H7 (cell line): ENCODE measurements around the gene INTS6. TPM values are rescaled to one million over a fixed set of nuclear protein-coding genes. Genes with fewer than 3 reads are reported as not detected.

Experiments
- DNase-seq: peaks from one replicate; pipeline ENCODE4 v3.0.0; 2012
- H3K27me3 ChIP-seq: 2 replicates; pipeline ENCODE4 v1.6.0; 2011; ENCODE audit warnings: mild to moderate bottlenecking, low read length; ENCODE audit not compliant: control insufficient read depth, insufficient read depth
- H3K36me3 ChIP-seq: replicated peaks from 2 replicates; pipeline ENCODE4 v1.5.1; 2011; ENCODE audit warnings: low read length; ENCODE audit not compliant: control insufficient read depth, insufficient read depth
- H3K4me3 ChIP-seq: 2 replicates; pipeline ENCODE4 v1.5.1; 2011; ENCODE audit warnings: low read depth, mild to moderate bottlenecking, control low read depth, low read length, moderate library complexity; ENCODE audit not compliant: insufficient read depth
- total RNA-seq: library from RNA; depleted of rRNA; stranded (reverse); fragments of >200 nt; shearing (Covaris generic); gene quantifications from 2 replicates; pipeline ENCODE4 v1.2.3, GENCODE V29; 2014; rRNA removed

INTS6 gene, protein sequence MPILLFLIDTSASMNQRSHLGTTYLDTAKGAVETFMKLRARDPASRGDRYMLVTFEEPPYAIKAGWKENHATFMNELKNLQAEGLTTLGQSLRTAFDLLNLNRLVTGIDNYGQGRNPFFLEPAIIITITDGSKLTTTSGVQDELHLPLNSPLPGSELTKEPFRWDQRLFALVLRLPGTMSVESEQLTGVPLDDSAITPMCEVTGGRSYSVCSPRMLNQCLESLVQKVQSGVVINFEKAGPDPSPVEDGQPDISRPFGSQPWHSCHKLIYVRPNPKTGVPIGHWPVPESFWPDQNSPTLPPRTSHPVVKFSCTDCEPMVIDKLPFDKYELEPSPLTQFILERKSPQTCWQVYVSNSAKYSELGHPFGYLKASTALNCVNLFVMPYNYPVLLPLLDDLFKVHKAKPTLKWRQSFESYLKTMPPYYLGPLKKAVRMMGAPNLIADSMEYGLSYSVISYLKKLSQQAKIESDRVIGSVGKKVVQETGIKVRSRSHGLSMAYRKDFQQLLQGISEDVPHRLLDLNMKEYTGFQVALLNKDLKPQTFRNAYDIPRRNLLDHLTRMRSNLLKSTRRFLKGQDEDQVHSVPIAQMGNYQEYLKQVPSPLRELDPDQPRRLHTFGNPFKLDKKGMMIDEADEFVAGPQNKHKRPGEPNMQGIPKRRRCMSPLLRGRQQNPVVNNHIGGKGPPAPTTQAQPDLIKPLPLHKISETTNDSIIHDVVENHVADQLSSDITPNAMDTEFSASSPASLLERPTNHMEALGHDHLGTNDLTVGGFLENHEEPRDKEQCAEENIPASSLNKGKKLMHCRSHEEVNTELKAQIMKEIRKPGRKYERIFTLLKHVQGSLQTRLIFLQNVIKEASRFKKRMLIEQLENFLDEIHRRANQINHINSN
- total RNA-seq = 24.9 and 30.4 TPM in 2 replicates

DNA sequence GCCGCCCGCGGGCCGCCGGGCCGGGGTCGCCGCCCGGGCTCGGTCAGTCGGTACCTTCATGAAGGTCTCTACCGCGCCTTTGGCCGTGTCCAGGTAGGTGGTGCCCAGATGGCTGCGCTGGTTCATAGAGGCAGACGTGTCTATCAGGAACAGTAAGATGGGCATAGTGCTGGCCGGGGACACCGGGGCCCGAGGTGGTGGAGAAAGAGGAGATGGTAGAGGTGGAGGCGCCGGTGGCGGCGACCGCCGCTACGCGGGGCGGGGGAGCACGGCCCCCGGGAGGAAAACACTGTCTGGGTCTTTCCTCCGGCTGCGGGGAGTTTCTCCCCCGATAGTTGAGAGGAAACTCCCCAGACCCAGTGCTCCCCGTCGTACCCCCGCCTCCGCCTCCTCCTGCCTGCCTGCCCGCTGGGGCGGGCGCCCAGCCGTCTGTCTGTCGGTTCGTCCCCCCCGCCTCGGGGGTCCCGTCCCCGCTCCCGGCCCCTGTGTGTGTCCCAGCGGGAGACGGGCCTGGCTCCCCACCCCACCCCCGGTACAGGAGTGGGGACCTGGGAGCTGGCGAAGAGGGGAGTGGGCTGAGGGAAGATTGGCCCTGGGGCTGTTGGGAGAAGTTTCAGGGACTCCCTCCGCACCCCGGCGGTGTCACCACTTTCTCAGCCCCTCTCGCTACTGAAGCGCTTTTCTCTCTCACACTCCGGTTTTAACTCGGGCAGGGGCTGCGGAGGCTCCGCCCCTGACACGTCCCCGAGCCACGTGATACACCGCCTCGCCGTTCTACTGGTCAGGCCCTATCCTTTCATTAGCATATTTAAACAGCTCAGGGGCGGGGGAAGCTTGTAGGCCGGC lies at the start of gene INTS6:
Gene INTS6, minus strand, starts transcription at position 676 of the 846 bp plus-strand sequence. Its CDS starts 511 bp downstream, at position 165.
- peaks cover 5% of the 10 kb centered on the region; the same call in 1 of the 2 replicates for H3K36me3 ChIP-seq

DNA sequence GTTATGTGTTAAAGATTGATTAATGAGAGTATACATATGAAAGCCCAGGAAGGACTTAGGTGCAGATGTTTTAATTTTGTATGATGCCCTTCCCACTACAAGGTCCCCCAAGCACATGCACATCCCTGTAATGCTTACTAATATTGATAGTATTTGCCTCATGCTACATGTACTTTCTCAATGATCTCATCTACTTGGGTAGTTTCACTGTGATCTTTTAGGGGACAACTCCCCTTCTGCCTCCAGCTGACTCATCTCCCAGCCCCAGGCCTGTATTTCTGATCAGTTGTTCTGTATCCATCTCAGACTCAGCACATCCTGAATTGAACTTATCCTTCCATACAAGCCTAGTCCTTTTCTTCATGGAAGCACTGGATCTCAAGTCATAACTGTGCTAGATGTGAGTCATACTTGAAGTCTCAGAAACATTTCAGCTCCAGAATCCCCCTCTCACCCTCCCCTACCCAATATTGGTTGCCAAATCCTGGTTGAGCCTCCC lies 49.4 kb upstream of the INTS6 start:
- Histone ChIP-seq H3K36me3 (no peaks in the 10 kb centered on the region), H3K4me3 (no peak overlapping the region), H3K27me3 (no peaks in the 10 kb centered on the region)
- no peak for DNase-seq

More for the DNA sequence above, at the start of gene INTS6:
- H3K4me3 ChIP-seq = peak within 1 kb of the TSS; percentile 97
- DNase-seq = no peak
- no peaks in the 10 kb centered on the region for H3K27me3 ChIP-seq

DNA sequence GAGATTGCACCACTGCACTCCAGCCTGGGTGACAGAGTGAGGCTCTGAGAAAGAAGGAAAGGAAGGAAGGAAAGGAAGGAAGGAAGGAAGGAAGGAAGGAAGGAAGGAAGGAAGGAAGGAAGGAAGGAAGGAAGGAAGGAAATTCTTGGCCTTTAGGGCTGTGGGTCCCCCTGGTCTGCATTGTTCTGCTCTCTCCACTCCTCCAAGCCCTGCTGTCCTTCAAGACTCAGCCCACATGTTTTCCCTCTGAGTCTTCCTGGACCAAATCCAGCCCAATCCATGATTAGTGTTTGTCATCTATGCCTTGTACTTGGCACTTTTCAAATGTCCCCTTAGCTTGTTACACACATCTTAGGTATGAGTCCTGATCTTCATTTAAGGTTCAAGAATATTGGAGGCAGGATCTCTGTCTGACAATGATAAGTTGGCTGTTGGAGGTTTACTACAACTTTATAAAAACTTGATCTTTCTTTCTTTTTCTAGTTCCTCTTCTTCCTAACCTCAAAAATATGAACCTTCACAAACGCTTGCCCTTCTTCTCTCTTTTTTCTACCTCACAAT lies 48.8 kb upstream of the INTS6 start:
- no peak for DNase-seq
- Histone ChIP-seq H3K27me3 (no peaks in the 10 kb centered on the region), H3K4me3 (no peak overlapping the region), H3K36me3 (no peaks in the 10 kb centered on the region)

DNA sequence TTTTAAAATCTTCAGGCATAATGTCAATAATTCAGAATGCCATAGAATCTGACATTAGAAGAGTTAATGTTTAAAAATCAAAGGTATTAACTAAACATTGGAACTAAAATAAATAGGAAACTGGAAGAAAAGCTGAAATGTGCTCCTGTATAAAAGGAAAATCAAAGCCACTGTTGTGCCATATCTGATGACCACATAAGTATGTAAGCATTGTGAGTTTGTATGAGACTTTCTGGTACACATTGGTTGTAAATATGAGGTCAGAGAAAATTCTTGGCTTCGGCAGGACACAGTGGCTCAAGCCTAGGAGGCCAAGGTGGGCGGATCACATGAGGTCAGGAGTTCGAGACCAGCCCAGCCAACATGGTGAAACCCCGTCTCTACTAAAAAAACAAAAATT lies 48.3 kb upstream of the INTS6 start:
- Histone ChIP-seq H3K36me3 (no peaks in the 10 kb centered on the region), H3K27me3 (no peaks in the 10 kb centered on the region)
- no peak for DNase-seq

DNA sequence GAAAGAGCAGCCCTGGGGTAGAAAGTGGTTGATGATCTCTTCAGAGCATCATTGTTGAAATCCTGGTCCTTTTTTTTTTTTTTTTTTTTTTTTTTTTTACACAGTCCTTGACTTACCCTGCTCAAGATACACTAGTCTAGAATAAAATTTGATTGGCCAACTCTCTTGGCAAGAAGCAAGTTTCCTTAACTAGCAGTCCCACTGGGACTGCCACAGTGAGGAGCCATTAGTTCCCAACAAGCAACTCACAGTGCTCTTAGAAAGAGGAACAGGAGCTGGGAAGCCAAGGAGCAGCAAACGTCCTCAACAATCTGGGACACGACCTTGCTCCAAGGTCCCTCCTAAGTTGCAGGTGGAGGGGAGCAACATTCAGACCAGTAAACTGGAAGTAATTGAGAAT lies 47.9 kb upstream of the INTS6 start:
- no peaks in the 10 kb centered on the region for H3K27me3 ChIP-seq
- H3K36me3 ChIP-seq = no peaks in the 10 kb centered on the region
- no peak overlapping the region for H3K4me3 ChIP-seq
- no peak for DNase-seq

More for the DNA sequence above, 48.3 kb upstream of the INTS6 start:
- no peak overlapping the region for H3K4me3 ChIP-seq

DNA sequence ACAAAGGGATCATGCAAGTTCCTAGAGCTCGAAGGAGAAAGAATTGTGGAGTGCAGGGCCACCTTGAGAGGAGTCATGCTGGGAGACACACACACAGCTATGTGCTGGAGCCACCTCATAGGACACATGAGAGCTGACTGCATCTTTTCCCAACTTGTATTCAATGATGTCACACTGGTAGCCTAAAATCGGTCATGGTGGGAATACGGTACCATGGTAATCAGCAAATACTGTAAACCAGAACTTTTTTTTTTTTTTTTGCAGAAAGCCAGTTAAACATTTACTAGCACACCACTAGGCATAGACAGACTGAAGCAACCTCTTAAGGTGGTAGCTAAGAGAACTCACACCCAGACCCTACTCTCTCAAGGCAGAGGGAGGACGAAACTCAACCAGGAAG lies 47.0 kb upstream of the INTS6 start:
- H3K27me3 ChIP-seq = no peaks in the 10 kb centered on the region
- no peak for DNase-seq
- H3K36me3 ChIP-seq = no peaks in the 10 kb centered on the region
- H3K4me3 ChIP-seq = no peak overlapping the region

DNA sequence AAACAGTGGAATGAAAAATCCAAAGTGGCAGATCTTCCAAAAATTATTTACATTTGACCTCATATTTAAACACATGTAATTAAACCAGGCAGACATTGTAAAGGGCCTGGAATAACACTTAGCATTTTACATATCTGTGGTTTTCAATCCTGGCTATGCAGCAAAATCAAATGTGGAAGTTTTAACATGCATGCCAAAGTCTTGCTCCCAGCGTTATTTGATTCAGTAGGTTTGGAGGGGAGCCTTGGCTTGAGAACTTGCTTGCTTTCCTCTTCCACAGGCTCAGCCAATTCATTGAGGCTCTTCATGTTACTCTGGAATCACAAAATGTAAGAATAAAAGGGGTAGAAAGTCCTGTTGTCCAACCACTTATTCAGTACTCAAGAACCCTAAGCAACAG lies 42.5 kb upstream of the INTS6 start:
- Histone ChIP-seq H3K36me3 (no peaks in the 10 kb centered on the region), H3K4me3 (no peak overlapping the region), H3K27me3 (no peaks in the 10 kb centered on the region)
- DNase-seq = no peak

DNA sequence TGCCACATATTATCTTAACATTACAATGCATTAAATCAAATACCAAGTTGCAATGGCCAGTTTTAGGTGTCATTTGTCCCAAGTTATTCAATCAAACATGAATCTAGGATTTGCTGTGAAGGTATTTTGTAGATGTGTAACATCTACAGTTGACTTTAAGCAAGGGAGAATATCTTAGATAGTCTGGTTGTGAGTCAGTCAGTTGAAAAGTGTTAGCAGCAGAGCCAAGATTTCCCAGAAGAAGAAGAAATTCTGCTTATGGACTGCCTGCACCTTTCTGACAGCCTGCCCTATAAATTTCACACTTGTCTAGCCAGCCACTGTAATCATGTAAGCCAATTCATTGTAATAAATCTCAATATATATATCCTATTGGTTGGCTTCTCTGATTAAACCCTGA lies 41.3 kb upstream of the INTS6 start:
- Histone ChIP-seq H3K27me3 (no peaks in the 10 kb centered on the region), H3K4me3 (no peak overlapping the region), H3K36me3 (no peaks in the 10 kb centered on the region)
- DNase-seq = no peak

DNA sequence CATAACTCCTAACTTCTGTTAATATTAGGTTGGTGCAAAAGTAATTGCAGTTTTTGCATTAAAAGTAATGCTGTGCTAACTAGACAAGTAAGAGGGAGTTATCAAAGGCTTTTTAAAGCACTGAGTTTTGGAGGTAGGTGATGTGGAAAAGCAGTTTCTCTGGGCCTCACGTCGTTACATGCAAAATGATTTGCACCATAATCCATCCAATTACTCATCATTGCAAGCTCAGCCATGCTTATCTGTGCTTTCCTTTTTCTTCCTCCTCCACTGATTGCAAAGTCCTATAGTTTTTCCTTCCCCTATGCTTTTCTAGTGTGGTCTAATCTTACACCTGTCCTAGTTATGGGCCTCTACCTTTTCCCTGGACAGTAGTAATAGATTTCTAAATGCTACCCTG lies 35.4 kb upstream of the INTS6 start:
- H3K27me3 ChIP-seq = no peaks in the 10 kb centered on the region
- no peak for DNase-seq
- no peaks in the 10 kb centered on the region for H3K36me3 ChIP-seq
- H3K4me3 ChIP-seq = no peak overlapping the region

DNA sequence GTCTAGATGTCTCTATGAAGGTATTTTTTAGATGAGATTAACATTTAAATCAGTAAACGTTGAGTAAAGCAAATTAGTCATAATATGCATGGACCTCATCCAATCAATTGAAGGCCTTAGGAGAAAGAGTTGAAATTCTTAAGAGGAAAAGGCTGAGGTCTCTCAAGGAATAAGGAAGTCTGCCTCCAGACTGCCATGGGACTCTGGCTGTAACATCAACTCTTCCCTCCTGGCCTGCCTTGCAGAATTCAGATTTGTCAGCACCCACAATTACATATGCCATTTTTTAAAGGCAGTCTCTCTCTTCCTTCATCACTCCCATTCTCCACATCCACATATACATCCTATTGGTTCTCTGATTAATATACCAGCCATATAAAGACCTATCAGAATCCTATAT lies 28.8 kb upstream of the INTS6 start:
- Histone ChIP-seq H3K4me3 (no peak overlapping the region), H3K36me3 (no peaks in the 10 kb centered on the region), H3K27me3 (no peaks in the 10 kb centered on the region)
- no peak for DNase-seq

DNA sequence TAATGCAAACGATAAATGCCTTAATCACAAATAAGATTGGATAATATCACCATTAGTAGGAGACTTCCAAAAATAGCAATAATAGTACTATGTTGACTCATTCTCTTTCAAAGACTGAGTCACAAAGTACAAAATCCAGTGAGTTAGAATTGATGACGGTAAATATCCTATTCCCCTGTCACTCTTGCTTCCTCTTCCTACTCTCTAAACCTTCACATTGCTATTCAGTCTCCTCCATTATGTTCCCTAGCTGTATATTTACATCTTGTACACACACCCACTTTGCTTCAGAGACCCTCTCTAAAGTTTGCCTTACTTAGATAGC lies 26.3 kb upstream of the INTS6 start:
- Histone ChIP-seq H3K27me3 (no peaks in the 10 kb centered on the region), H3K4me3 (no peak overlapping the region), H3K36me3 (no peaks in the 10 kb centered on the region)
- no peak for DNase-seq

DNA sequence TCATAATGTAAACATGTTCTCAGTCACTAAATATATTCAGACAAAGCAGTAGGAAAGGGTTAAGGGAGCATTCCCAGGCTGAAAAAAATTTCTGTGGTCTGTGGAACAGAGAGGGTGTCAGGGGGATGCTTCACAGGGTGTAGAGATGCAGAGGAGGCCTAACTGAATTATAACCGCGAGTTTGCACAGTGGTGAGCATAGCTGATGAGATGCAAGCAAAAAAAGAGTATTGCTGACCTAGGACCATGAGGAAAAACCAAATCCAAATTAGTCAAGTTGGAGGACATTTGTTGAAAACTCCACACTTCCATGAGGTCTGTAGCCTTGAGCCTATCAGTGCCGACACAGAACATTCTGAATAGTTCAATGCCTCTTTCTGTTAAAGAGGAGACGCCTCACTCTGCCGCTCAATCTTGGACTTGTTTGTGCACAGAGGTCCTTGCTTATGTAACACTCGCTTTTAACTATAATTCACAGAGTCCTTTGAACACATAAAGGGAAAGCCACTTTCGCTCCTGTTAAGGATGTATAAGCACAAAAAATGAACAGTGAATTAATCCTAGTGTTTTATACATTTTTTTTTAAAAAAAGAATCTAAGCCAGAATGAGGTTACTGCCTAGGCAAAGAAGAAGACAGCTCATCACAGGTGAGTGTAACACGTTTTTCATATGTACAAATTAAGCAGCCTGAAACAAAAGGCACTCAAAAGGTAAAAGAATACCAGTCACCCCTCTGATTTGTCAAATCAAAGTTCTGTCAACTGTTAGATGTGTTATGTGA lies 25.8 kb upstream of the INTS6 start:
- H3K36me3 ChIP-seq = no peaks in the 10 kb centered on the region
- no peak for DNase-seq
- H3K4me3 ChIP-seq = no peak overlapping the region
- H3K27me3 ChIP-seq = no peaks in the 10 kb centered on the region

DNA sequence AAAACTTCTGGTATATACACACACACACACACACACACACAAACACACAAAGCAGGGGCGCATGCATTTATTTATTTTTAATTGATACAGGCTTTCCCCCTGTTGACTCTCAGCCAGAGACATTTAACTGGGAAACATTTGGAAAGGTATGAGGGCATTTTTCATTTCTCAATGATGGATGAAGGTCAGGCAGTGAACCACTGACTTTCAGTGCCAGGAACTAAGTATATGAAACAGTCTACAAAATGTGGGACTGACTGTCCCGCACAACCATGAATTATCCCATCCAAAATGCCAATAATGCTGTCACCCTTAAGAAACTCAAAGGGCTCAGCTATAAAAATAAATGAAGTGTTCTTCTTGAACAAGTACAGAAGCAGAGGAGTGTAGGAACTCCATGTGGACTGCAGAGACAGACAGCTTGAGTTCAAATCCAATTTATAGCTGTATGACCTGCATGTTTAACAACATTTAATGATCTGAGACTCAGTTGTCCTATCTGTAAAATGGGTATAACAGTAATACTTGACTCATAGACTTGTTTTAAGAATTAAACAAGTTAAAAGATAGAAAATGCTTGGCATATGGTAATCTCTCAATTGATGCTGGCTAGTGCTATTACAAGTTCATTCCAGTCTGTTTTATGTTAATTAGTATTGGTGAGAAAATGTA lies 25.0 kb upstream of the INTS6 start:
- H3K36me3 ChIP-seq = no peaks in the 10 kb centered on the region
- DNase-seq = no peak
- H3K27me3 ChIP-seq = no peaks in the 10 kb centered on the region
- no peak overlapping the region for H3K4me3 ChIP-seq
